K562 (cell line): ENCODE data around the gene SHOX. TPM values are rescaled to one million over a fixed set of nuclear protein-coding genes. Genes with fewer than 3 reads are reported as not detected.

Experiments used
- ATAC-seq: fragments of 200-7000 bp; cut with Tn5 transposase; 3 replicates; pipeline ENCODE4 v1.9.1; 2020; ENCODE audit warnings: moderate library complexity
- BruUV-seq: library from RNA; stranded (reverse); fragments of 400-500 nt; replicated peaks from 2 replicates; lab custom pipeline; 2021; lab: Mats Ljungman, UMichigan
- CTCF ChIA-PET: fragments of 300-600 bp; formaldehyde crosslinking; extraction: SDS; loops from one replicate; lab custom pipeline; 2021; ENCODE audit warnings: low intra/inter-chr PET ratio; lab: Yijun Ruan, JAX
- POLR2A ChIA-PET: fragments of 300-600, 350-650 bp; sonication (Branson Sonifier 250); formaldehyde crosslinking; extraction: SDS; loops from one replicate; lab custom pipeline; 2021; ENCODE audit warnings: antibody characterized with exemption, inconsistent platforms; lab: Yijun Ruan, JAX
- DNase-seq, 4 experiments: peaks; one replicate each; pipeline versions ENCODE4 v3.0.0 to v3.0.0-alpha.2; 2011 to 2018; ENCODE audit warnings: low spot score in 3 of 4, mixed read lengths in 3 of 4; ENCODE audit errors: extremely low read depth in 1 of 4
- FAIRE-seq: peaks from 2 replicates; lab custom pipeline; 2011; peaks lifted over from hg19 to GRCh38; lab: Jason Lieb, UNC
- H2AFZ ChIP-seq: 2 replicates; pipeline ENCODE4 v1.6.0; 2011; ENCODE audit warnings: low read depth, low read length, control low read depth, inconsistent platforms
- H3K27ac ChIP-seq: fragments of 200-600 bp; 3 replicates; pipeline ENCODE4 v1.8.0; 2011; ENCODE audit warnings: low read depth, mild to moderate bottlenecking, control low read depth, inconsistent platforms, low read length, moderate library complexity, mixed read lengths; ENCODE audit errors: extremely low read depth
- H3K27me3 ChIP-seq, 2 experiments: fragments of 300-600 bp in 1 of 2; 2 replicates in 1 of 2; 3 replicates in 1 of 2; pipeline versions ENCODE4 v1.6.0 to v1.8.0; 2011; ENCODE audit warnings: inconsistent platforms in 2 of 2, low read length in 2 of 2, mild to moderate bottlenecking in 1 of 2, mixed read lengths in 1 of 2, moderate library complexity in 1 of 2; ENCODE audit not compliant: control insufficient read depth in 2 of 2, insufficient read depth in 2 of 2
- H3K36me3 ChIP-seq: fragments of 300-600 bp; 3 replicates; pipeline ENCODE4 v1.8.0; 2011; ENCODE audit warnings: mild to moderate bottlenecking, low read length, inconsistent platforms; ENCODE audit not compliant: control insufficient read depth, insufficient read depth
- H3K4me1 ChIP-seq, 2 experiments: fragments of 200-600 bp in 1 of 2; replicated peaks in 1 of 2; 2 replicates in 1 of 2; 3 replicates in 1 of 2; pipeline versions ENCODE4 v1.5.1 to v1.8.0; 2011; ENCODE audit warnings: inconsistent platforms in 2 of 2, low read length in 2 of 2, mild to moderate bottlenecking in 1 of 2, mixed read lengths in 1 of 2, moderate library complexity in 1 of 2; ENCODE audit not compliant: control insufficient read depth in 2 of 2, insufficient read depth in 2 of 2
- H3K4me2 ChIP-seq: 2 replicates; pipeline ENCODE4 v1.6.1; 2011; ENCODE audit warnings: low read length, control low read depth, inconsistent platforms, mixed read lengths; ENCODE audit not compliant: insufficient read depth
- H3K4me3 ChIP-seq: fragments of 200-600 bp; sonication (generic), shearing (Covaris generic); 2 replicates; pipeline ENCODE4 v1.5.1; 2016; ENCODE audit warnings: control low read depth, inconsistent platforms
- H3K79me2 ChIP-seq: fragments of 200-600 bp; 3 replicates; pipeline ENCODE4 v1.8.0; 2011; ENCODE audit warnings: low read length, inconsistent platforms; ENCODE audit not compliant: control insufficient read depth, insufficient read depth
- H3K9ac ChIP-seq, 2 experiments: 2 replicates each; pipeline versions ENCODE4 v1.6.0 to v1.6.1; 2011; ENCODE audit warnings: low read depth in 2 of 2, low read length in 2 of 2, control low read depth in 1 of 2, inconsistent platforms in 1 of 2, mild to moderate bottlenecking in 1 of 2, mixed read lengths in 1 of 2; ENCODE audit not compliant: insufficient read depth in 1 of 2
- H3K9me1 ChIP-seq: one replicate; pipeline ENCODE4 v1.6.0; 2011; ENCODE audit warnings: inconsistent platforms, mild to moderate bottlenecking, low read length, moderate library complexity; ENCODE audit not compliant: control insufficient read depth, insufficient read depth
- H3K9me3 ChIP-seq: replicated peaks from 2 replicates; pipeline ENCODE4 v1.5.1; 2011; ENCODE audit warnings: low read depth, low read length, inconsistent platforms; ENCODE audit not compliant: control insufficient read depth, insufficient read depth
- H4K20me1 ChIP-seq: replicated peaks from 2 replicates; pipeline ENCODE4 v1.6.1; 2011; ENCODE audit warnings: low read length, inconsistent platforms, mixed read lengths; ENCODE audit not compliant: control insufficient read depth, insufficient read depth
- ARHGAP35 ChIP-seq: fragments of 450-650 bp; IDR thresholded peaks from 2 replicates; pipeline ENCODE4 v1.6.1; 2018; ENCODE audit not compliant: partially characterized antibody
- CBFB ChIP-seq: sonication (generic); formaldehyde crosslinking; IDR thresholded peaks from 2 replicates; pipeline ENCODE4 v1.4.0; 2020; ENCODE audit warnings: mild to moderate bottlenecking, missing genetic modification reagents
- HMG20A ChIP-seq: fragments of 450-650 bp; formaldehyde crosslinking; conservative IDR thresholded peaks from 2 replicates; pipeline ENCODE4 v1.4.0; 2020; ENCODE audit warnings: mild to moderate bottlenecking, mixed read lengths
- JUND ChIP-seq, 2 experiments: IDR thresholded peaks; 2 replicates in 1 of 2; 3 replicates in 1 of 2; pipeline ENCODE4 v1.6.1; 2011; ENCODE audit warnings: borderline replicate concordance in 2 of 2, low read depth in 2 of 2, low read length in 2 of 2, improper control_type of control experiment in 1 of 2, missing biosample characterization in 1 of 2, missing genetic modification characterization in 1 of 2, missing genetic modification reagents in 1 of 2
- NFATC3 ChIP-seq: fragments of 450-650 bp; IDR thresholded peaks from 2 replicates; pipeline ENCODE4 v1.6.1; 2017; ENCODE audit warnings: mild to moderate bottlenecking
- PHF21A ChIP-seq: fragments of 450-650 bp; IDR thresholded peaks from 2 replicates; pipeline ENCODE4 v1.6.1; 2017; ENCODE audit warnings: low read depth, borderline replicate concordance
- SIN3A ChIP-seq, 2 experiments: fragments of 150-350 bp in 1 of 2; IDR thresholded peaks; 2 replicates each; pipeline ENCODE4 v1.6.1; 2011 to 2016; ENCODE audit warnings: borderline replicate concordance in 2 of 2, low read depth in 2 of 2, low read length in 2 of 2, mild to moderate bottlenecking in 2 of 2, moderate library complexity in 2 of 2; ENCODE audit not compliant: control insufficient read depth in 1 of 2
- SMC3 ChIP-seq: conservative IDR thresholded peaks from 2 replicates; pipeline ENCODE4 v1.6.1; 2011; ENCODE audit warnings: low read depth, low read length, improper control_type of control experiment; ENCODE audit not compliant: insufficient read depth
- TRIM25 ChIP-seq: fragments of 450-650 bp; IDR thresholded peaks from 2 replicates; pipeline ENCODE4 v1.7.0; 2016; ENCODE audit warnings: borderline replicate concordance
- ZNF224 ChIP-seq: sonication (generic); formaldehyde crosslinking; IDR thresholded peaks from 2 replicates; pipeline ENCODE4 v1.8.0; 2022; ENCODE audit warnings: mild to moderate bottlenecking, missing genetic modification reagents
- WGBS: fragments of 100-300 bp; shearing (Covaris generic); methylation state at CpG from one replicate; pipeline ENCODE4 v1.1.6; 2016; ENCODE audit warnings: low coverage, mixed read lengths; ENCODE audit not compliant: insufficient coverage; ENCODE audit errors: missing lambda C conversion rate; 5-methylcytosine and 5-hydroxymethylcytosine counted together
- in situ Hi-C: fragments of 300-500 bp; cut with MboI; formaldehyde crosslinking; loops from 4 replicates; pipeline ENCODE4 v1.15.0; 2018; ENCODE audit warnings: inconsistent platforms, mixed read lengths
- intact Hi-C: fragments of 100-400 bp; cut with micrococcal nuclease; formaldehyde crosslinking; loops from 2 replicates; pipeline ENCODE4 v1.14.2; 2022
- polyA plus RNA-seq, 8 experiments: library from polyadenylated mRNA; depleted of rRNA in 4 of 8; stranded (reverse) in 5 of 8; unstranded in 3 of 8; fragments of >200 nt; fragmentation: Nextera tagmentation in 2 of 8; fragmentation: Illumina TruSeq in 1 of 8; extraction: Ambion mirVana in 2 of 8; extraction: Trizol in 1 of 8; gene quantifications; 2 replicates each; pipeline versions ENCODE4 v1.2.1 to v1.2.3, GENCODE V29; 2011 to 2014; ENCODE audit warnings: inconsistent platforms in 1 of 8, missing spikeins in 1 of 8
- total RNA-seq, 7 experiments: library from RNA; depleted of rRNA in 6 of 7; stranded (reverse); fragments of >200 nt in 6 of 7; fragmentation: Illumina TruSeq in 2 of 7; extraction: Trizol in 2 of 7; gene quantifications; 2 replicates each; pipeline versions ENCODE4 v1.2.1 to v1.2.3, GENCODE V29; 2011 to 2021; ENCODE audit warnings: low replicate concordance in 1 of 7
- TF ChIP-seq, protein P1 (sequence below), 2 experiments: fragments of 450-650 bp in 1 of 2; IDR thresholded peaks; 2 replicates each; pipeline ENCODE4 v1.6.1; 2011 to 2017; ENCODE audit warnings: low read depth in 2 of 2, antibody characterized with exemption in 1 of 2, borderline replicate concordance in 1 of 2, low read length in 1 of 2, mild to moderate bottlenecking in 1 of 2, mixed read lengths in 1 of 2; ENCODE audit not compliant: control insufficient read depth in 1 of 2

The SHOX gene
- total and polyA plus RNA-seq, 9 of the 15 experiments (the other 6 are each of a cell fraction or from before 2014, with no cell fraction given), result not detected

GRCh38 chrX:681989-682388, 51.4 kb downstream of the SHOX start:
- H3K27ac ChIP-seq, result no peak overlapping the region
- H3K79me2 ChIP-seq, result no peaks in the 10 kb centered on the region
- CTCF ChIA-PET, result no interaction called here
- no peaks in the 10 kb centered on the region for H3K9me1 ChIP-seq
- BruUV-seq, result no TSS peak
- no peaks in the 10 kb centered on the region for H4K20me1 ChIP-seq
- no peaks in the 10 kb centered on the region for H3K9me3 ChIP-seq
- 0% methylated on average over 2 of the region's 3 CpGs for WGBS
- intact Hi-C loops, result no loop called here
- TF ChIP-seq, protein P1, sequence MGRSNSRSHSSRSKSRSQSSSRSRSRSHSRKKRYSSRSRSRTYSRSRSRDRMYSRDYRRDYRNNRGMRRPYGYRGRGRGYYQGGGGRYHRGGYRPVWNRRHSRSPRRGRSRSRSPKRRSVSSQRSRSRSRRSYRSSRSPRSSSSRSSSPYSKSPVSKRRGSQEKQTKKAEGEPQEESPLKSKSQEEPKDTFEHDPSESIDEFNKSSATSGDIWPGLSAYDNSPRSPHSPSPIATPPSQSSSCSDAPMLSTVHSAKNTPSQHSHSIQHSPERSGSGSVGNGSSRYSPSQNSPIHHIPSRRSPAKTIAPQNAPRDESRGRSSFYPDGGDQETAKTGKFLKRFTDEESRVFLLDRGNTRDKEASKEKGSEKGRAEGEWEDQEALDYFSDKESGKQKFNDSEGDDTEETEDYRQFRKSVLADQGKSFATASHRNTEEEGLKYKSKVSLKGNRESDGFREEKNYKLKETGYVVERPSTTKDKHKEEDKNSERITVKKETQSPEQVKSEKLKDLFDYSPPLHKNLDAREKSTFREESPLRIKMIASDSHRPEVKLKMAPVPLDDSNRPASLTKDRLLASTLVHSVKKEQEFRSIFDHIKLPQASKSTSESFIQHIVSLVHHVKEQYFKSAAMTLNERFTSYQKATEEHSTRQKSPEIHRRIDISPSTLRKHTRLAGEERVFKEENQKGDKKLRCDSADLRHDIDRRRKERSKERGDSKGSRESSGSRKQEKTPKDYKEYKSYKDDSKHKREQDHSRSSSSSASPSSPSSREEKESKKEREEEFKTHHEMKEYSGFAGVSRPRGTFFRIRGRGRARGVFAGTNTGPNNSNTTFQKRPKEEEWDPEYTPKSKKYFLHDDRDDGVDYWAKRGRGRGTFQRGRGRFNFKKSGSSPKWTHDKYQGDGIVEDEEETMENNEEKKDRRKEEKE (IDR thresholded peaks at IDR 0.05; ENCODE audit: borderline replicate concordance in 1 of 2, control insufficient read depth in 1 of 2, low read depth in 2 of 2, low read length in 1 of 2), result no peak
- TF ChIP-seq TRIM25, result no peak
- TF ChIP-seq ZNF224 (CRISPR knock-in tag), result no peak
- TF ChIP-seq JUND (IDR thresholded peaks at IDR 0.05; ENCODE audit: borderline replicate concordance, low read depth, low read length), result no peak
- TF ChIP-seq JUND (tag; IDR thresholded peaks at IDR 0.05; ENCODE audit: borderline replicate concordance, low read depth, low read length), result no peak
- TF ChIP-seq SMC3, result no peak
- no peak for TF ChIP-seq CBFB
- no peak for TF ChIP-seq SIN3A (IDR thresholded peaks at IDR 0.05; ENCODE audit: borderline replicate concordance in 2 of 2, control insufficient read depth in 1 of 2, low read depth in 2 of 2, low read length in 2 of 2)
- no peak for TF ChIP-seq PHF21A
- TF ChIP-seq NFATC3, result no peak
- no peak for TF ChIP-seq HMG20A (CRISPR knock-in tag)
- TF ChIP-seq ARHGAP35, result no peak
- TF ChIP-seq, all 486 proteins: peak for 0
- DNase-seq (no peak), FAIRE-seq (no peak), ATAC-seq (no peak)
- no peak overlapping the region for H3K9ac ChIP-seq
- in situ Hi-C loops, result no loop called here
- H3K4me3 ChIP-seq, result no peak overlapping the region
- H2AFZ ChIP-seq, result no peak overlapping the region
- H3K27me3 ChIP-seq, result no peaks in the 10 kb centered on the region
- POLR2A ChIA-PET, result no interaction called here
- H3K4me1 ChIP-seq, result no peaks in the 10 kb centered on the region
- H3K36me3 ChIP-seq, result no peaks in the 10 kb centered on the region
- no peak overlapping the region for H3K4me2 ChIP-seq
